IMR-90 (cell line): ENCODE results near the gene GXYLT2. TPM values are rescaled to one million over a fixed set of nuclear protein-coding genes. Genes with fewer than 3 reads are reported as not detected.

Experiments
- ATAC-seq: fragments of 200-7000 bp; cut with Tn5 transposase; 2 replicates; pipeline ENCODE4 v1.9.1; 2020; ENCODE audit warnings: low read depth, mild to moderate bottlenecking, moderate library complexity
- BruUV-seq: library from RNA; stranded (reverse); fragments of 400-500 nt; replicated peaks from 2 replicates; lab custom pipeline; 2021; lab: Mats Ljungman, UMichigan
- CTCF ChIA-PET: fragments of 300-600 bp; formaldehyde crosslinking; extraction: SDS; loops from one replicate; lab custom pipeline; 2021; ENCODE audit warnings: antibody characterized with exemption; lab: Yijun Ruan, JAX
- POLR2A ChIA-PET: fragments of 300-600 bp; sonication (Branson Sonifier 250); formaldehyde crosslinking; loops from one replicate; lab custom pipeline; 2022; ENCODE audit warnings: antibody characterized with exemption; ENCODE audit not compliant: unreplicated experiment; lab: Charles Lee
- DNase-seq: peaks from one replicate; pipeline ENCODE4 v3.0.0; 2013
- H2AFZ ChIP-seq: replicated peaks from 2 replicates; pipeline ENCODE3; 2013; ENCODE audit warnings: low read length, mild to moderate bottlenecking; ENCODE audit not compliant: poor library complexity
- H2AK5ac ChIP-seq: 2 replicates; pipeline ENCODE4 v1.6.1; 2013; ENCODE audit warnings: low read depth, low read length, inconsistent platforms
- H2AK9ac ChIP-seq: replicated peaks from 2 replicates; pipeline ENCODE3; 2013; ENCODE audit warnings: mild to moderate bottlenecking, low read depth, low read length, moderate library complexity; ENCODE audit not compliant: poor library complexity
- H2BK120ac ChIP-seq: 2 replicates; pipeline ENCODE4 v1.6.1; 2013; ENCODE audit warnings: low read depth, low read length, inconsistent platforms
- H2BK15ac ChIP-seq: 3 replicates; pipeline ENCODE4 v1.6.1; 2013; ENCODE audit warnings: low read depth, low read length, inconsistent platforms
- H2BK20ac ChIP-seq: 2 replicates; pipeline ENCODE4 v1.6.1; 2013; ENCODE audit warnings: low read depth, mild to moderate bottlenecking, inconsistent platforms, low read length, moderate library complexity
- H2BK5ac ChIP-seq: 2 replicates; pipeline ENCODE4 v1.6.1; 2013; ENCODE audit warnings: mild to moderate bottlenecking, low read depth, low read length, inconsistent platforms; ENCODE audit not compliant: poor library complexity, severe bottlenecking
- H3K14ac ChIP-seq: replicated peaks from 2 replicates; pipeline ENCODE4 v1.6.1; 2013; ENCODE audit warnings: low read depth, low read length, inconsistent platforms
- H3K18ac ChIP-seq: 2 replicates; pipeline ENCODE4 v1.6.1; 2013; ENCODE audit warnings: low read depth, low read length, control low read depth
- H3K23ac ChIP-seq: 2 replicates; pipeline ENCODE4 v1.6.1; 2013; ENCODE audit warnings: low read depth, low read length, inconsistent platforms
- H3K27ac ChIP-seq: 2 replicates; pipeline ENCODE4 v1.5.1; 2013; ENCODE audit warnings: mild to moderate bottlenecking, control low read depth, low read length; ENCODE audit not compliant: insufficient read depth
- H3K27me3 ChIP-seq: 2 replicates; pipeline ENCODE4 v1.6.1; 2013; ENCODE audit warnings: low read length; ENCODE audit not compliant: control insufficient read depth, insufficient read depth
- H3K36me3 ChIP-seq: 2 replicates; pipeline ENCODE4 v1.6.1; 2013; ENCODE audit warnings: low read length, mixed read lengths; ENCODE audit not compliant: control insufficient read depth, insufficient read depth
- H3K4ac ChIP-seq: 2 replicates; pipeline ENCODE4 v1.6.1; 2013; ENCODE audit warnings: low read depth, low read length, inconsistent platforms
- H3K4me1 ChIP-seq: 2 replicates; pipeline ENCODE4 v1.6.1; 2013; ENCODE audit warnings: low read length, mixed read lengths; ENCODE audit not compliant: control insufficient read depth, insufficient read depth
- H3K4me2 ChIP-seq: 2 replicates; pipeline ENCODE4 v1.6.1; 2013; ENCODE audit warnings: low read depth, mild to moderate bottlenecking, control low read depth, low read length, moderate library complexity
- H3K4me3 ChIP-seq: 2 replicates; pipeline ENCODE4 v1.5.1; 2013; ENCODE audit warnings: low read depth, mild to moderate bottlenecking, control low read depth, low read length, moderate library complexity; ENCODE audit not compliant: insufficient read depth
- H3K56ac ChIP-seq: 2 replicates; pipeline ENCODE4 v1.6.1; 2013; ENCODE audit warnings: low read length, inconsistent platforms; ENCODE audit not compliant: insufficient read depth; ENCODE audit errors: extremely low read depth
- H3K79me1 ChIP-seq, 2 experiments: 2 replicates each; pipeline ENCODE4 v1.6.1; 2013; ENCODE audit warnings: low read length in 2 of 2, inconsistent platforms in 1 of 2, low read depth in 1 of 2
- H3K9ac ChIP-seq: 2 replicates; pipeline ENCODE4 v1.6.1; 2013; ENCODE audit warnings: low read depth, low read length, control low read depth
- H3K9me1 ChIP-seq: 2 replicates; pipeline ENCODE4 v1.6.1; 2013; ENCODE audit warnings: low read length, inconsistent platforms; ENCODE audit not compliant: insufficient read depth
- H3K9me3 ChIP-seq: 2 replicates; pipeline ENCODE4 v1.6.1; 2013; ENCODE audit warnings: low read length; ENCODE audit not compliant: control insufficient read depth, insufficient read depth
- H4K20me1 ChIP-seq: 2 replicates; pipeline ENCODE4 v1.6.1; 2013; ENCODE audit warnings: low read length, inconsistent platforms; ENCODE audit not compliant: insufficient read depth
- H4K5ac ChIP-seq: 2 replicates; pipeline ENCODE4 v1.6.1; 2013; ENCODE audit warnings: mild to moderate bottlenecking, low read depth, low read length, control low read depth
- H4K8ac ChIP-seq, 2 experiments: 2 replicates each; pipeline ENCODE4 v1.6.1; 2013; ENCODE audit warnings: low read depth in 2 of 2, low read length in 2 of 2, control low read depth in 1 of 2, inconsistent platforms in 1 of 2
- H4K91ac ChIP-seq: 2 replicates; pipeline ENCODE4 v1.6.1; 2013; ENCODE audit warnings: low read depth, low read length, inconsistent platforms; ENCODE audit not compliant: insufficient read depth
- BHLHE40 ChIP-seq: fragments of 150-350 bp; IDR thresholded peaks from 2 replicates; pipeline ENCODE4 v1.6.1; 2016; ENCODE audit warnings: mild to moderate bottlenecking, low read depth, low read length
- CHD1 ChIP-seq: IDR thresholded peaks from 2 replicates; pipeline ENCODE4 v1.6.1; 2012; ENCODE audit warnings: low read depth, low read length, improper control_type of control experiment
- FOS ChIP-seq: fragments of 150-350 bp; IDR thresholded peaks from 2 replicates; pipeline ENCODE4 v1.6.1; 2016; ENCODE audit warnings: low read depth, low read length
- MAFK ChIP-seq: IDR thresholded peaks from 2 replicates; pipeline ENCODE4 v1.6.1; 2012; ENCODE audit warnings: low read depth, low read length, improper control_type of control experiment
- MXI1 ChIP-seq: IDR thresholded peaks from 2 replicates; pipeline ENCODE4 v1.6.1; 2012; ENCODE audit warnings: low read depth, mild to moderate bottlenecking, low read length, moderate library complexity, borderline replicate concordance
- NFE2L2 ChIP-seq: fragments of 150-350 bp; IDR thresholded peaks from 2 replicates; pipeline ENCODE4 v1.6.1; 2016; ENCODE audit warnings: low read depth, mild to moderate bottlenecking, low read length
- POLR2A ChIP-seq: IDR thresholded peaks from 2 replicates; pipeline ENCODE4 v1.6.1; 2012; ENCODE audit warnings: mild to moderate bottlenecking, low read depth, low read length
- SMC3 ChIP-seq: fragments of 150-350 bp; IDR thresholded peaks from 2 replicates; pipeline ENCODE4 v1.6.1; 2016; ENCODE audit warnings: low read depth, mild to moderate bottlenecking, antibody characterized with exemption, low read length, moderate library complexity
- WGBS, 2 experiments: methylation state at CpG; one replicate each; pipeline versions ENCODE4 v1.1.5 to v1.1.7; 2013; ENCODE audit warnings: missing lambda C conversion rate in 2 of 2; ENCODE audit not compliant: insufficient read length in 1 of 2; ENCODE audit errors: extremely low coverage in 2 of 2; 5-methylcytosine and 5-hydroxymethylcytosine counted together
- dilution Hi-C: fragments of 300-500 bp; cut with HindIII; formaldehyde crosslinking; loops from one replicate; pipeline ENCODE4 v1.14.3; 2018; ENCODE audit warnings: low sequenced_read_pairs; ENCODE audit not compliant: unreplicated experiment
- in situ Hi-C: fragments of 300-500 bp; cut with MboI; formaldehyde crosslinking; loops from 3 replicates; pipeline ENCODE4 v1.14.3; 2019; ENCODE audit warnings: low sequenced_read_pairs, inconsistent platforms, mixed read lengths
- intact Hi-C: fragments of 100-400 bp; cut with micrococcal nuclease; formaldehyde crosslinking; loops from 2 replicates; pipeline ENCODE4 v1.10.0; 2022
- polyA plus RNA-seq, 3 experiments: library from polyadenylated mRNA; depleted of rRNA; stranded (reverse); fragments of >200 nt; gene quantifications; 2 replicates each; pipeline ENCODE4 v1.2.3, GENCODE V29; 2012; ENCODE audit warnings: low replicate concordance in 1 of 3
- total RNA-seq: library from RNA; depleted of rRNA; stranded (reverse); fragments of >200 nt; gene quantifications from 2 replicates; pipeline ENCODE4 v1.2.3, GENCODE V29; 2012

Gene GXYLT2
- total and polyA plus RNA-seq, 2 of the 4 experiments (the other 2 are of a cell fraction), result 5.7 to 11.1 TPM

DNA sequence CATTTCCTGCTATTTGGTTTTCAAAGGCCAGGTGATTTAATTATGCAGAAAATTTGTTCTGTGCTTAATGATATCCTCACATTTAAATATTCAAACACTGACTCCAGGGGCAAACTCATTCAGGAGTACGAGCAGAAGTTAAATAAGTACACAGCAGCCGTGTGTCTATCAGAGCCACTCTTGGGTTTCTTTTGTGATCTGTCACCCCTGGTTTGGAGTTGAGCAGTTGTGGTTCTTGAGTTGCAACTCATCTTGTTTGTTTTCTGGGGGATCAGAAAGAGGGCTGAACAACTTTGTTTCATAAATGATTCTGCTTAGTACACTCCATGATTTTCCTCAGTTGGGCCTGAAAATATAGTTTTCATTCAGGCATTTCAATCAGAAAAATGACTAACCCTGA, 83.1 kb downstream of the GXYLT2 start:
- no peak overlapping the region for H4K8ac ChIP-seq
- no peaks in the 10 kb centered on the region for H3K9me1 ChIP-seq
- no peak overlapping the region for H2BK15ac ChIP-seq
- H4K5ac ChIP-seq, result no peak overlapping the region
- no peaks in the 10 kb centered on the region for H3K27me3 ChIP-seq
- ChIA-PET POLR2A (no interaction called here), CTCF (no interaction called here)
- no peak overlapping the region for H4K91ac ChIP-seq
- peaks cover 15% of the 10 kb centered on the region for H3K36me3 ChIP-seq
- TF ChIP-seq BHLHE40, result no peak
- no peak for TF ChIP-seq POLR2A
- TF ChIP-seq MAFK, result no peak
- TF ChIP-seq NFE2L2, result no peak
- no peak for TF ChIP-seq SMC3
- no peak for TF ChIP-seq FOS
- no peak for TF ChIP-seq CHD1
- TF ChIP-seq MXI1, result no peak
- no peak overlapping the region for H3K23ac ChIP-seq
- in situ Hi-C loops, result no loop called here
- no peak overlapping the region for H3K56ac ChIP-seq
- H2AFZ ChIP-seq, result no peak overlapping the region
- H3K4me1 ChIP-seq, result no peaks in the 10 kb centered on the region
- H3K9ac ChIP-seq, result no peak overlapping the region
- H3K14ac ChIP-seq, result no peak overlapping the region
- H2BK5ac ChIP-seq, result no peak overlapping the region
- no peak overlapping the region for H3K4me2 ChIP-seq
- no TSS peak for BruUV-seq
- H2AK5ac ChIP-seq, result no peak overlapping the region
- H3K9me3 ChIP-seq, result no peaks in the 10 kb centered on the region
- no peak overlapping the region for H3K4me3 ChIP-seq
- H2AK9ac ChIP-seq, result no peak overlapping the region
- ATAC-seq, result no peak
- dilution Hi-C loops, result no loop called here
- no peak overlapping the region for H3K27ac ChIP-seq
- H2BK120ac ChIP-seq, result no peak overlapping the region
- H3K79me1 ChIP-seq, result no peaks in the 10 kb centered on the region
- no peak overlapping the region for H3K4ac ChIP-seq
- H3K18ac ChIP-seq, result no peak overlapping the region
- H2BK20ac ChIP-seq, result no peak overlapping the region
- H4K20me1 ChIP-seq, result no peaks in the 10 kb centered on the region
- 79% methylated on average over 2 of the region's 2 CpGs; no CpG with 5 or more reads in 1 of the 2 experiments for WGBS, 2 experiments
- intact Hi-C loops, result no loop called here
- DNase-seq, result no peak
